Osteoblast (primary cell): ENCODE data around the gene POU2F1. TPM values are rescaled to one million over a fixed set of nuclear protein-coding genes. Genes with fewer than 3 reads are reported as not detected.

Source experiments
- DNase-seq: peaks from one replicate; pipeline ENCODE4 v3.0.0; 2011; ENCODE audit warnings: low spot score, mixed read lengths; ENCODE audit not compliant: insufficient read length; ENCODE audit errors: missing footprints
- H2AFZ ChIP-seq: 2 replicates; pipeline ENCODE4 v1.6.0; 2011; ENCODE audit warnings: mild to moderate bottlenecking, low read length
- H3K27ac ChIP-seq: 2 replicates; pipeline ENCODE4 v1.5.1; 2011; ENCODE audit warnings: mild to moderate bottlenecking, low read depth, low read length, moderate library complexity
- H3K27me3 ChIP-seq: 2 replicates; pipeline ENCODE4 v1.6.0; 2012; ENCODE audit warnings: mild to moderate bottlenecking, control low read depth, inconsistent platforms, low read length, moderate library complexity; ENCODE audit not compliant: insufficient read depth
- H3K36me3 ChIP-seq: 2 replicates; pipeline ENCODE4 v1.5.1; 2011; ENCODE audit warnings: mild to moderate bottlenecking, low read length, control low read depth, moderate library complexity; ENCODE audit not compliant: insufficient read depth
- H3K4me1 ChIP-seq: 2 replicates; pipeline ENCODE4 v1.5.1; 2011; ENCODE audit warnings: mild to moderate bottlenecking, low read length, control low read depth, moderate library complexity; ENCODE audit not compliant: insufficient read depth
- H3K4me2 ChIP-seq: 2 replicates; pipeline ENCODE4 v1.6.0; 2011; ENCODE audit warnings: mild to moderate bottlenecking, low read length; ENCODE audit not compliant: insufficient read depth
- H3K4me3 ChIP-seq: fragments of 200-600 bp; sonication (generic); 3 replicates; pipeline ENCODE4 v1.5.1; 2012; ENCODE audit warnings: mild to moderate bottlenecking, low read length, inconsistent platforms; ENCODE audit not compliant: insufficient read depth
- H3K79me2 ChIP-seq: 2 replicates; pipeline ENCODE4 v1.6.0; 2012; ENCODE audit warnings: mild to moderate bottlenecking, low read length, control low read depth, inconsistent platforms; ENCODE audit not compliant: insufficient read depth
- H3K9me3 ChIP-seq: 2 replicates; pipeline ENCODE4 v1.5.1; 2011; ENCODE audit warnings: low read depth, low read length, control low read depth
- H4K20me1 ChIP-seq: 2 replicates; pipeline ENCODE4 v1.6.0; 2012; ENCODE audit warnings: mild to moderate bottlenecking, low read length, control low read depth; ENCODE audit not compliant: insufficient read depth
- total RNA-seq: library from RNA; depleted of rRNA; stranded (reverse); fragments of >200 nt; gene quantifications from 2 replicates; pipeline ENCODE4 v1.2.3, GENCODE V29; 2012
- TF ChIP-seq, protein P1 (sequence below): IDR thresholded peaks from 2 replicates; pipeline ENCODE4 v1.5.1; 2011; ENCODE audit warnings: mild to moderate bottlenecking, low read depth, low read length, moderate library complexity; ENCODE audit errors: extremely low read depth

The POU2F1 gene
- total RNA-seq, 1 donor, result 11.6 TPM

DNA sequence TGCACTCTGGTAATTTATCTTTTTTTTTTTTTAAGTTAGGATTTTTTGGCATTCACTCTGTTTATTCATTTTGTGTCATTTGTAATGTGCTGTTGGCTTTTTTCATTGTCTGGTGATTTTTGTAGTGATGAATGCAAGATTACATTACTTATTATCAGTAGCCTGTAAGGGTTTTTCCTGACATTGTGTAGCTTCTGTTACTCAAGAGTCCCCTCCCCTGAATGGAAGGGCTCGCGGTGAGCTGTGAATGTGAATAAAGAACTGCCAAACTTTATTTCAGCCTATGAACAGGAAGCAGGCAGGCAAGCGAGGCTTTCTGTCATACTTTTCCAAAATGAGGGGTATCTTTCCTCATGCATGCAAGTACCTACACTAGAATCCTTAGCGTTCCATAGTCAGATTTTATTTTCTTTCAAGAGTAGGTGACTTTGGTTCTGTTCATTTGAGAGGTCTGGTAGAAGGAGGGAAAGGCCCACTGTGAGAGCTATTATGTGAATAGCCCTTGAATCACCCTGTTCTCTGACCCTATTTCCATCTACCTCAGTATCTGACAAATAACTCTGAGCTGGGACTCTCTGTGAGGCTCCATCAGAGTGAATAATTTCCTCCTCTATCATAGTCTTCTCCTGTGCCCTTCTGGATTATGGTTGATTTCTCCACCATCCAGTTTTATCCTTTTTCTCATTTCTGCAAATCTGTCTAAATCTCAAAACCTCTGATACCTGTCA lies 183.6 kb downstream of the POU2F1 start:
- no peak for DNase-seq

DNA sequence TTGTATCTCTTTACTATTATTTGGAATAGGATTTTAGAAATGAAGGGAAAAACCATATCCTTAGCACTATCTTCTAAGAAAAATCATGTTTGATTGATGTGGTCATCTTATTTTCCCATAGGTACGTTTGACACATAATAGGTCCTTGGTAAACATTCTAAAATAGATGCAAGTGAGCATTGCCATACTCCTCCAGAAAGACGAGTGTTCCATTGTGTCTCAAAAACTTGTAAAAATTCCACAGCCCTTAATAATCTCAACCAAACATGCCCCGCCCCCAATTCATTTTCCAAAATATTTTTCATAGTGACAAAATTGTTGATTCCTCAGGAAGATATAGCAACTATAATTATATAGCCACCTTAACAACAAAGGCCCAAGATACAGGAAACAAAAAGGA lies 184.2 kb downstream of the POU2F1 start:
- no peak overlapping the region for H3K27ac ChIP-seq
- TF ChIP-seq, protein P1, sequence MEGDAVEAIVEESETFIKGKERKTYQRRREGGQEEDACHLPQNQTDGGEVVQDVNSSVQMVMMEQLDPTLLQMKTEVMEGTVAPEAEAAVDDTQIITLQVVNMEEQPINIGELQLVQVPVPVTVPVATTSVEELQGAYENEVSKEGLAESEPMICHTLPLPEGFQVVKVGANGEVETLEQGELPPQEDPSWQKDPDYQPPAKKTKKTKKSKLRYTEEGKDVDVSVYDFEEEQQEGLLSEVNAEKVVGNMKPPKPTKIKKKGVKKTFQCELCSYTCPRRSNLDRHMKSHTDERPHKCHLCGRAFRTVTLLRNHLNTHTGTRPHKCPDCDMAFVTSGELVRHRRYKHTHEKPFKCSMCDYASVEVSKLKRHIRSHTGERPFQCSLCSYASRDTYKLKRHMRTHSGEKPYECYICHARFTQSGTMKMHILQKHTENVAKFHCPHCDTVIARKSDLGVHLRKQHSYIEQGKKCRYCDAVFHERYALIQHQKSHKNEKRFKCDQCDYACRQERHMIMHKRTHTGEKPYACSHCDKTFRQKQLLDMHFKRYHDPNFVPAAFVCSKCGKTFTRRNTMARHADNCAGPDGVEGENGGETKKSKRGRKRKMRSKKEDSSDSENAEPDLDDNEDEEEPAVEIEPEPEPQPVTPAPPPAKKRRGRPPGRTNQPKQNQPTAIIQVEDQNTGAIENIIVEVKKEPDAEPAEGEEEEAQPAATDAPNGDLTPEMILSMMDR, result no peak
- H3K36me3 ChIP-seq, result no peaks in the 10 kb centered on the region
- H3K27me3 ChIP-seq, result no peaks in the 10 kb centered on the region
- H2AFZ ChIP-seq, result no peak overlapping the region
- no peaks in the 10 kb centered on the region for H4K20me1 ChIP-seq
- H3K4me2 ChIP-seq, result no peak overlapping the region
- DNase-seq, result no peak
- no peak overlapping the region for H3K4me3 ChIP-seq
- H3K9me3 ChIP-seq, result no peaks in the 10 kb centered on the region
- H3K4me1 ChIP-seq, result no peaks in the 10 kb centered on the region
- no peaks in the 10 kb centered on the region for H3K79me2 ChIP-seq

More for the DNA sequence above, 183.6 kb downstream of the POU2F1 start:
- Histone ChIP-seq H3K9me3 (no peaks in the 10 kb centered on the region), H3K4me2 (no peak overlapping the region), H3K79me2 (no peaks in the 10 kb centered on the region), H3K27me3 (no peaks in the 10 kb centered on the region), H3K4me1 (no peaks in the 10 kb centered on the region), H4K20me1 (no peaks in the 10 kb centered on the region), H3K36me3 (no peaks in the 10 kb centered on the region), H2AFZ (no peak overlapping the region), H3K4me3 (no peak overlapping the region), H3K27ac (no peak overlapping the region)
- TF ChIP-seq, protein P1, result no peak

DNA sequence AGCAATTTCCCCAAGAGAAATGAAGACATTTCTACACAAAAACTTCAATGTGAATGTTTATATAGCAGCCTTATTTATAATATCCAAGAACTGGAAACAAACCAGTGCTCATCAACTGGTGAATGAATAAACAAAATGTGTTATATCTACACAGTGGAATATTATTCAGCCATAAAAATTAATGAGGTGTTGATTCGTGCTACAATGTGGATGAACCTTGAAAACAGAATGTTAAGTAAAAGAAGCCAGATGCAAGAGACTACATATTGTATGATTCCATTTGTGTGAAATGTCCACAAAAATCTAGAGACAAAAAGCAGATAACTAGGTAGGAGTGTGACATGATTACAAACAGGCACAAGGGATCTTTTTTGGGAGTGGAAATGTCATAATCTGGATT lies 187.7 kb downstream of the POU2F1 start:
- Histone ChIP-seq H3K27ac (no peak overlapping the region), H3K79me2 (no peaks in the 10 kb centered on the region), H4K20me1 (no peaks in the 10 kb centered on the region), H3K27me3 (no peaks in the 10 kb centered on the region), H3K4me3 (no peak overlapping the region), H2AFZ (no peak overlapping the region), H3K4me1 (no peaks in the 10 kb centered on the region), H3K9me3 (no peaks in the 10 kb centered on the region), H3K4me2 (no peak overlapping the region), H3K36me3 (peaks cover 8% of the 10 kb centered on the region)
- no peak for DNase-seq
- TF ChIP-seq, protein P1, result no peak

DNA sequence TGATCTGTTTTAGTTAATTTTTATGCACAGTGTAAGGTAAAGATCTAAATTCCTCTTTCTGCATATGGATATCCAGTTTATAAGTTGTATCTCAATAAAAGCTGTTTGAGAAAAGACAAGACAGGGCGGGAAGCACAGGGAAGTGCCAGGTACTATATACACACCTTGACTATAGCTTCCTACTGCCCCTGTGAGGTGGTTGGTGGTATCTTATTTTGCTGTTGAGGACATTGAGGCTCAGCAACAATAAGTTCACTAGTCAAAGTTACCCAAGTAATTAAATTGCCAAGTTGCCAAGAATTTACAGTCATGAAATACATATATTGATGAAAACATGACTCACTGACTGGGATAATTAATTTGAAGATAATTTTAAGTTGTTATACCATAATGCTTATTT lies 188.5 kb downstream of the POU2F1 start:
- TF ChIP-seq, protein P1, result no peak
- Histone ChIP-seq H2AFZ (no peak overlapping the region), H3K4me2 (no peak overlapping the region), H3K27ac (no peak overlapping the region), H3K27me3 (no peaks in the 10 kb centered on the region), H3K9me3 (no peaks in the 10 kb centered on the region), H3K36me3 (peaks cover 8% of the 10 kb centered on the region), H3K4me3 (no peak overlapping the region), H3K79me2 (no peaks in the 10 kb centered on the region), H4K20me1 (no peaks in the 10 kb centered on the region), H3K4me1 (no peaks in the 10 kb centered on the region)
- DNase-seq, result no peak
